GM18867 (cell line): ENCODE results near the gene RGS2.

Experiments used
- ATAC-seq: cut with Tn5 transposase; IDR thresholded peaks from one replicate; pipeline ENCODE4 v1.9.1; 2021; ENCODE audit warnings: mild to moderate bottlenecking, moderate library complexity; ENCODE audit not compliant: unreplicated experiment

RGS2 gene

GRCh38 chr1:192826791-192827546 is 18.1 kb downstream of the RGS2 start:
- peak; percentile 42 for ATAC-seq

GRCh38 chr1:192830595-192831246 is 21.9 kb downstream of the RGS2 start:
- ATAC-seq, result no peak

GRCh38 chr1:192831706-192832355 is 23.0 kb downstream of the RGS2 start:
- ATAC-seq, result no peak

- no peak for ATAC-seq
Measured at GRCh38 chr1:192832492-192832891, 23.7 kb downstream of the RGS2 start.

GRCh38 chr1:192835116-192835515 is 26.3 kb downstream of the RGS2 start:
- no peak for ATAC-seq

- no peak for ATAC-seq
Measured at GRCh38 chr1:192839162-192840066, 30.6 kb downstream of the RGS2 start.

GRCh38 chr1:192844360-192844759 is 35.5 kb downstream of the RGS2 start:
- ATAC-seq, result no peak

GRCh38 chr1:192846950-192847349 is 38.1 kb downstream of the RGS2 start:
- no peak for ATAC-seq

- ATAC-seq, result no peak
Measured at GRCh38 chr1:192849011-192849410, 40.2 kb downstream of the RGS2 start.

- no peak for ATAC-seq
Measured at GRCh38 chr1:192849442-192849841, 40.6 kb downstream of the RGS2 start.

- no peak for ATAC-seq
Measured at GRCh38 chr1:192852001-192852947, 43.4 kb downstream of the RGS2 start.

- peak; percentile 54 for ATAC-seq
Measured at GRCh38 chr1:192858456-192858855, 49.6 kb downstream of the RGS2 start.

- no peak for ATAC-seq
Measured at GRCh38 chr1:192859808-192860207, 51.0 kb downstream of the RGS2 start.

GRCh38 chr1:192860478-192861185 is 51.8 kb downstream of the RGS2 start:
- peak; percentile 55 for ATAC-seq

GRCh38 chr1:192861860-192862259 is 53.0 kb downstream of the RGS2 start:
- no peak for ATAC-seq
